ENCODE results near the gene U2SURP. TPM values are rescaled to one million over a fixed set of nuclear protein-coding genes. Genes with fewer than 3 reads are reported as not detected.

The U2SURP gene
- total RNA-seq, 1 experiment from 2014 or later = 125 TPM

- Mint-ChIP-seq H3K36me3 (ENCODE audit: insufficient read depth, unreplicated experiment) (no peaks in the 10 kb centered on the region), H3K27me3 (ENCODE audit: insufficient read depth, unreplicated experiment) (peaks cover 18% of the 10 kb centered on the region), H3K27ac (ENCODE audit: unreplicated experiment) (no peak overlapping the region), H3K9me3 (ENCODE audit: unreplicated experiment) (no peaks in the 10 kb centered on the region), H3K4me3 (ENCODE audit: unreplicated experiment) (no peak overlapping the region), H3K4me1 (ENCODE audit: low read depth, unreplicated experiment) (no peaks in the 10 kb centered on the region)
- TF ChIP-seq CTCF (IDR thresholded peaks at IDR 0.05; ENCODE audit: insufficient read depth in 1 of 2, low read depth in 1 of 2, low read length in 1 of 2, severe bottlenecking in 1 of 2, unreplicated experiment in 1 of 2) = no peak
- Histone ChIP-seq H3K36me3 (ENCODE audit: control insufficient read depth, insufficient read depth, low read length) (no peaks in the 10 kb centered on the region), H3K4me3 (ENCODE audit: low read depth, low read length) (no peak overlapping the region), H3K27me3 (replicated peaks; ENCODE audit: control insufficient read depth, insufficient read depth, low read length) (no peaks in the 10 kb centered on the region; the same call in 1 of the 2 replicates), H3K4me1 (no peaks in the 10 kb centered on the region), H3K9me3 (no peaks in the 10 kb centered on the region)
- intact Hi-C loops (cut with micrococcal nuclease; ENCODE audit: unreplicated experiment) = no loop called here
- ChIA-PET CTCF (interaction anchor here (0.6 kb wide), 1 partner anchor 747 kb away, joined by 6 read pairs; no protein-coding TSS in a partner anchor), POLR2A (no interaction called here)
- DNase-seq = no peak
- BruUV-seq (replicated peaks) = no TSS peak
Measured at GRCh38 chr3:143081844-143082778, 80.7 kb downstream of the U2SURP start.

GRCh38 chr3:143083781-143084180 is 82.4 kb downstream of the U2SURP start:
- H3K4me3 Mint-ChIP-seq (ENCODE audit: unreplicated experiment) = no peak overlapping the region
- no TSS peak for BruUV-seq (replicated peaks)
- H3K27me3 Mint-ChIP-seq (ENCODE audit: insufficient read depth, unreplicated experiment) = peaks cover 18% of the 10 kb centered on the region
- Histone ChIP-seq H3K4me1 (no peaks in the 10 kb centered on the region), H3K9me3 (no peaks in the 10 kb centered on the region), H3K4me3 (ENCODE audit: low read depth, low read length) (no peak overlapping the region), H3K27me3 (replicated peaks; ENCODE audit: control insufficient read depth, insufficient read depth, low read length) (no peaks in the 10 kb centered on the region; the same call in 1 of the 2 replicates), H3K36me3 (ENCODE audit: control insufficient read depth, insufficient read depth, low read length) (no peaks in the 10 kb centered on the region)
- H3K9me3 Mint-ChIP-seq (ENCODE audit: unreplicated experiment) = no peaks in the 10 kb centered on the region
- no peaks in the 10 kb centered on the region for H3K36me3 Mint-ChIP-seq (ENCODE audit: insufficient read depth, unreplicated experiment)
- ChIA-PET CTCF (no interaction called here), POLR2A (no interaction called here)
- no peak for DNase-seq
- intact Hi-C loops (cut with micrococcal nuclease; ENCODE audit: unreplicated experiment) = no loop called here
- no peak for TF ChIP-seq CTCF (IDR thresholded peaks at IDR 0.05; ENCODE audit: insufficient read depth in 1 of 2, low read depth in 1 of 2, low read length in 1 of 2, severe bottlenecking in 1 of 2, unreplicated experiment in 1 of 2)
- no peak overlapping the region for H3K27ac Mint-ChIP-seq (ENCODE audit: unreplicated experiment)
- H3K4me1 Mint-ChIP-seq (ENCODE audit: low read depth, unreplicated experiment) = no peaks in the 10 kb centered on the region

DNA sequence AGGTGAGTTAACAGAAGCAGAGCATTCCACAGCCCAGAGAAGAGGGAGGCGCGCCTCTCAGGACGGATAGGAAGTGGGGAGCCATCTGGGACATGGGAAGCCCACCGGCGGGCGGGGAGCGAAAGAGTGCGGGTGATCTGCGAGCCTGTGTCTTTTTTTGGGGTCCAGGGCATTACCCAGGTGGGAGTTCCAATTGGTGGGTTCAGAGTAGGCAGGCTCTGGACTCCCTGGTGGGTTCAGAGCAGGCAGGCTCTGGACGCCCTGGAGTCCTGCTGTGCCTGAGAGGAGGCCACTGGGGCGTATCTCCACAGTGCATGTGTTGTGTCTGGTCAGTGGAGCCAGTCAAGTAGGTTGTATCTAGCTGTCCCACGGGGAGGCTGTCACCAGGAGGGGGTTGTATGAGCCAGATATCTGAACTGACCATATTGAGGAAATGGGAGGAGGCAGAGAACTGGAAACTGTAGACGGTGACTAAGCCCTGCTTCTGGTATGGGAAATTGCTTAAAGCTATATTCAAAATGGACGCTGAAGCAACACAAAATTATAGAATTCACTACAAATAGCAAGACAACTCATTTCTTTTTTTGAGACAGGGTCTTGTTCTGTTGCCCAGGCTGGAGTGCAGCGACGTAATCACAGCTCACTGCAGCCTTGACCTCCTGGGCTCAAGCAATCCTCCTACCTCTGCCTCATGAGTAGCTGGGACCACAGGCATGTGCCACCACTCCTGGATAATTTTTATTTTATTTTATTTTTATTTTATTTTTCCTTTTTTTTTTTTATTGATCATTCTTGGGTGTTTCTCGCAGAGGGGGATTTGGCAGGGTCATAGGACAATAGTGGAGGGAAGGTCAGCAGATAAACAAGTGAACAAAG is 83.7 kb downstream of the U2SURP start:
- Histone ChIP-seq H3K9me3 (no peaks in the 10 kb centered on the region), H3K4me3 (ENCODE audit: low read depth, low read length) (no peak overlapping the region), H3K4me1 (no peaks in the 10 kb centered on the region), H3K36me3 (ENCODE audit: control insufficient read depth, insufficient read depth, low read length) (no peaks in the 10 kb centered on the region), H3K27me3 (replicated peaks; ENCODE audit: control insufficient read depth, insufficient read depth, low read length) (no peaks in the 10 kb centered on the region)
- Mint-ChIP-seq H3K4me3 (ENCODE audit: unreplicated experiment) (no peak overlapping the region), H3K36me3 (ENCODE audit: insufficient read depth, unreplicated experiment) (no peaks in the 10 kb centered on the region), H3K27me3 (ENCODE audit: insufficient read depth, unreplicated experiment) (peaks cover 18% of the 10 kb centered on the region), H3K4me1 (ENCODE audit: low read depth, unreplicated experiment) (no peaks in the 10 kb centered on the region), H3K27ac (ENCODE audit: unreplicated experiment) (no peak overlapping the region), H3K9me3 (ENCODE audit: unreplicated experiment) (no peaks in the 10 kb centered on the region)
- BruUV-seq (replicated peaks) = no TSS peak
- no peak for TF ChIP-seq CTCF (IDR thresholded peaks at IDR 0.05; ENCODE audit: insufficient read depth in 1 of 2, low read depth in 1 of 2, low read length in 1 of 2, severe bottlenecking in 1 of 2, unreplicated experiment in 1 of 2)
- DNase-seq = no peak
- POLR2A ChIA-PET = no interaction called here
- intact Hi-C loops (cut with micrococcal nuclease; ENCODE audit: unreplicated experiment) = no loop called here
- CTCF ChIA-PET = no interaction called here

Data from Caco-2 (cell line).